ENCODE measurements around the gene CTNNA3. TPM values are rescaled to one million over a fixed set of nuclear protein-coding genes. Genes with fewer than 3 reads are reported as not detected.

The CTNNA3 gene
- 0.64 to 1.5 TPM (median 0.92 TPM) in 3 replicates for total RNA-seq
- long read RNA-seq: 0 reads

- H3K9me3 Mint-ChIP-seq (ENCODE audit: low read depth): peaks cover 9% of the 10 kb centered on the region
- peaks cover 8% of the 10 kb centered on the region for H3K4me1 Mint-ChIP-seq (ENCODE audit: low read depth)
- peaks cover 1% of the 10 kb centered on the region for H3K36me3 Mint-ChIP-seq (ENCODE audit: low read depth)
- TF ChIP-seq, protein P1, sequence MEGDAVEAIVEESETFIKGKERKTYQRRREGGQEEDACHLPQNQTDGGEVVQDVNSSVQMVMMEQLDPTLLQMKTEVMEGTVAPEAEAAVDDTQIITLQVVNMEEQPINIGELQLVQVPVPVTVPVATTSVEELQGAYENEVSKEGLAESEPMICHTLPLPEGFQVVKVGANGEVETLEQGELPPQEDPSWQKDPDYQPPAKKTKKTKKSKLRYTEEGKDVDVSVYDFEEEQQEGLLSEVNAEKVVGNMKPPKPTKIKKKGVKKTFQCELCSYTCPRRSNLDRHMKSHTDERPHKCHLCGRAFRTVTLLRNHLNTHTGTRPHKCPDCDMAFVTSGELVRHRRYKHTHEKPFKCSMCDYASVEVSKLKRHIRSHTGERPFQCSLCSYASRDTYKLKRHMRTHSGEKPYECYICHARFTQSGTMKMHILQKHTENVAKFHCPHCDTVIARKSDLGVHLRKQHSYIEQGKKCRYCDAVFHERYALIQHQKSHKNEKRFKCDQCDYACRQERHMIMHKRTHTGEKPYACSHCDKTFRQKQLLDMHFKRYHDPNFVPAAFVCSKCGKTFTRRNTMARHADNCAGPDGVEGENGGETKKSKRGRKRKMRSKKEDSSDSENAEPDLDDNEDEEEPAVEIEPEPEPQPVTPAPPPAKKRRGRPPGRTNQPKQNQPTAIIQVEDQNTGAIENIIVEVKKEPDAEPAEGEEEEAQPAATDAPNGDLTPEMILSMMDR (IDR thresholded peaks at IDR 0.05): no peak
- peaks cover 20% of the 10 kb centered on the region for H3K27me3 Mint-ChIP-seq (ENCODE audit: low read depth)
- no peak for DNase-seq (ENCODE audit: low spot score)
- H3K4me3 Mint-ChIP-seq (ENCODE audit: unreplicated experiment): no peak within 1 kb of the TSS
- no peak within 1 kb of the TSS for H3K27ac Mint-ChIP-seq (ENCODE audit: unreplicated experiment)
Observed at GRCh38 chr10:67696029-67696428, at the start of gene CTNNA3. Gene CTNNA3, minus strand, starts transcription at chr10:67696195.

DNA sequence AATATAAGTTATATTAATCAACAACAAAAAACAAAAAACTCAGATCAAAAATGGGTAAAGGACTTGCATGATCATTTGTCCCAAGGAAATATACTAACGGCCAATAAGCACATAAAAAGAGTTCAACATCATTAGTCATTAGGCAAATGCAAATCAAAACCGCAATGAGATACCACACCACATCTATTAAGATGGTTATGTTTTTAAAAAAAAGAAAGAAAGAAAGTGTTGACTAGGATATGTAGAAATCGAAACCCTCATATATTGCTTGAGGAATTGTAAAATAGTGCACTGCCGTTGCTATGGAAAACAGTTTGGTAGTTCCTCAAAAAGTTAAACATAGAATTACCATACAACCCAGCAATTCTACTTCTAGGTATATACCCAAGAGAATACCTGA, 39.4 kb upstream of the CTNNA3 start:
- Mint-ChIP-seq H3K4me1 (ENCODE audit: low read depth) (peaks cover 6% of the 10 kb centered on the region), H3K27ac (ENCODE audit: unreplicated experiment) (no peak overlapping the region), H3K36me3 (ENCODE audit: low read depth) (no peaks in the 10 kb centered on the region), H3K4me3 (ENCODE audit: unreplicated experiment) (no peak overlapping the region), H3K9me3 (ENCODE audit: low read depth) (peaks cover 3% of the 10 kb centered on the region), H3K27me3 (ENCODE audit: low read depth) (peaks cover 23% of the 10 kb centered on the region)
- no peak for DNase-seq (ENCODE audit: low spot score)
- TF ChIP-seq, protein P1 (IDR thresholded peaks at IDR 0.05): no peak

DNA sequence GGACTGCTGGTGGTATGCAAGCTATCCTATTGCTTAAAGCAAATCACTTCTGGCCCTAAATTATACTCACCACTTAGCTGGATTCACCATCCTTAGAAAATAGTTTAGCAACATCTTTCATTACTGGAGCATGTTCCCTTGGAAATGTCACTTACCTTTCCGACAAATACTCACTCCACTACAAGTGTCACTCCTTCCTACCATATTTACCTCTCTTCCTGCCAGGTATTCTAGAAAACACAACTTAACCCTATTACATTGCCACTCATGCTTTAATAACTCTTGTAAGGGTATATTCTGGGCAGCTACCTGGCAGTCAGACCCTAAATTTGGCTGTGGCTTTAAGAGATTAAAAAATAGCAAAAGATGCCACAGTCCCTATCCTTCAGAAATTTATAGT, 37.5 kb upstream of the CTNNA3 start:
- Mint-ChIP-seq H3K4me3 (ENCODE audit: unreplicated experiment) (no peak overlapping the region), H3K9me3 (ENCODE audit: low read depth) (no peaks in the 10 kb centered on the region), H3K27ac (ENCODE audit: unreplicated experiment) (no peak overlapping the region), H3K4me1 (ENCODE audit: low read depth) (peaks cover 6% of the 10 kb centered on the region), H3K36me3 (ENCODE audit: low read depth) (no peaks in the 10 kb centered on the region), H3K27me3 (ENCODE audit: low read depth) (peaks cover 25% of the 10 kb centered on the region)
- DNase-seq (ENCODE audit: low spot score): no peak
- TF ChIP-seq, protein P1 (IDR thresholded peaks at IDR 0.05): no peak

GRCh38 chr10:67725567-67725966, 29.6 kb upstream of the CTNNA3 start:
- Mint-ChIP-seq H3K4me3 (ENCODE audit: unreplicated experiment) (no peak overlapping the region), H3K9me3 (ENCODE audit: low read depth) (no peaks in the 10 kb centered on the region), H3K27ac (ENCODE audit: unreplicated experiment) (no peak overlapping the region), H3K4me1 (ENCODE audit: low read depth) (no peaks in the 10 kb centered on the region), H3K36me3 (ENCODE audit: low read depth) (no peaks in the 10 kb centered on the region), H3K27me3 (ENCODE audit: low read depth) (peaks cover 15% of the 10 kb centered on the region)
- DNase-seq (ENCODE audit: low spot score): no peak
- TF ChIP-seq, protein P1 (IDR thresholded peaks at IDR 0.05): no peak

- Mint-ChIP-seq H3K4me3 (ENCODE audit: unreplicated experiment) (no peak overlapping the region), H3K9me3 (ENCODE audit: low read depth) (no peaks in the 10 kb centered on the region), H3K27me3 (ENCODE audit: low read depth) (peaks cover 17% of the 10 kb centered on the region), H3K4me1 (ENCODE audit: low read depth) (no peaks in the 10 kb centered on the region), H3K27ac (ENCODE audit: unreplicated experiment) (no peak overlapping the region), H3K36me3 (ENCODE audit: low read depth) (no peaks in the 10 kb centered on the region)
- TF ChIP-seq, protein P1 (IDR thresholded peaks at IDR 0.05): no peak
- no peak for DNase-seq (ENCODE audit: low spot score)
Observed at GRCh38 chr10:67723601-67724000, 27.6 kb upstream of the CTNNA3 start.
